ENCODE results near the gene UXS1.
"Not testable (repeated sequence)": the region's sequence is repeated elsewhere in the genome, so short reads cannot be mapped to it uniquely, and the experiment has no call there.

The UXS1 gene

GRCh38 chr2:106193977-106194778, at the start of gene UXS1:
UXS1 (minus strand) TSS chr2:106194301; CDS start chr2:106194241, 60 bp downstream.
- peak; percentile 99 for DNase-seq

- DNase-seq, result not testable (repeated sequence)
Measured at GRCh38 chr2:106239491-106239890, 45.4 kb upstream of the UXS1 start.

GRCh38 chr2:106235392-106235791, 41.3 kb upstream of the UXS1 start:
- DNase-seq, result not testable (repeated sequence)

GRCh38 chr2:106233350-106233706, 39.2 kb upstream of the UXS1 start:
- no peak for DNase-seq

GRCh38 chr2:106232638-106233349, 38.7 kb upstream of the UXS1 start:
- DNase-seq, result no peak

- no peak for DNase-seq
Measured at GRCh38 chr2:106223347-106223746, 29.2 kb upstream of the UXS1 start.

GRCh38 chr2:106222057-106222456, 28.0 kb upstream of the UXS1 start:
- not testable (repeated sequence) for DNase-seq

GRCh38 chr2:106219813-106220212, 25.7 kb upstream of the UXS1 start:
- DNase-seq, result no peak

- DNase-seq, result not testable (repeated sequence)
Measured at GRCh38 chr2:106219157-106219556, 25.1 kb upstream of the UXS1 start.

GRCh38 chr2:106208874-106209273, 14.8 kb upstream of the UXS1 start:
- DNase-seq, result no peak

- DNase-seq, result no peak
Measured at GRCh38 chr2:106208399-106208798, 14.3 kb upstream of the UXS1 start.

- DNase-seq, result no peak
Measured at GRCh38 chr2:106207246-106207645, 13.1 kb upstream of the UXS1 start.

- DNase-seq, result peak; percentile 19
Measured at GRCh38 chr2:106205488-106205887, 11.4 kb upstream of the UXS1 start.

- not testable (repeated sequence) for DNase-seq
Measured at GRCh38 chr2:106204551-106204950, 10.4 kb upstream of the UXS1 start.

- no peak for DNase-seq
Measured at GRCh38 chr2:106201661-106202060, 7.6 kb upstream of the UXS1 start.

GRCh38 chr2:106197878-106198277, 3.8 kb upstream of the UXS1 start:
- DNase-seq, result no peak

- no peak for DNase-seq
Measured at GRCh38 chr2:106195981-106196380, 1.9 kb upstream of the UXS1 start.

- DNase-seq, result no peak
Measured at GRCh38 chr2:106195456-106195855, 1.4 kb upstream of the UXS1 start.

- no peak for DNase-seq
Measured at GRCh38 chr2:106193690-106193976, 468 bp downstream of the UXS1 start.

GRCh38 chr2:106192752-106193689, 1.1 kb downstream of the UXS1 start:
- DNase-seq, result peak; percentile 57

- no peak for DNase-seq
Measured at GRCh38 chr2:106191511-106192016, 2.5 kb downstream of the UXS1 start.

GRCh38 chr2:106189764-106190468, 4.2 kb downstream of the UXS1 start:
- no peak for DNase-seq

- DNase-seq, result no peak
Measured at GRCh38 chr2:106189325-106189724, 4.8 kb downstream of the UXS1 start.
